ENCODE measurements around the gene ARMH1.

Gene ARMH1

DNA sequence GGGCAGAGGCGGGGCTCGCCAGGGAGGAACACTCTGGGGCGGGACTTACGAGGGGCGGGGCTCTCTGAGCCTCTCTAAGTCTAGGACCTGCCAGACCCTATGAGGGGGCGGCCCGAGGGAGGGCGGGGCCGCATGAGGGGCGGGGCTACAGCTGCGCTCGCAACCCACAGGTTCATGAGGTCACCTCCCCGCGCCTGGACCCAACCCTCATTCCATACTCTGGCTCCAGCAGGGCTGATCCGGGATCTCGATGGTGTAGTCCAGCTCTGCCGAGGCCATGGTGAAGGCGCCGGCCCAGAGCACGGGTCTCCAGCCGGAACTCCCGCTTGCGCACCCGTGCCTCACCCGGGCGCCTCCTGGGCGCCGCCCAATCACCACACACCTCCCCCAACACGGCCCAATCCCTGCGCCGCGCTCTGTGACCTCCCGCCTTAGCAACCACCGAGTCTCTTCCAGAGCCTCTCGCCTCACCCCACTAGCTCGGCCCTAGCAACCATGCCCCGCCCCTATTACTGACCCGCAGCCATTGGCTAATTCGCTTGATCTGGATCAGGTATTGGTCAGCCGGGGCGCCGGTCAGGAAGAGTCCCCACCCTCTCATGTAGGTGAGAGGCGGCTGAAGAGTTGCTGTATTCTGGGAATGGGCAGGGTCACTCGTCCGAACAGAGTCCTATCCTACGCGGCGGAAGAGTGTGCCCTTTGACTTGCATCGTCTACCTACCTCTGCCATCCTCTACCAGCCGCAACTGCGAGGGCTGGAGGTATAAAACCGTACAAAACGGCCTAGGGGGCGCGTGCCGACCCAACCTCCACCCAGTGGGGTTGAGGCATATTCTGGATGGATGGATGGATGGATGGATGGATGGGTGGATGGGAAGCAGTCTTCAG lies at the start of gene ARMH1, which contains the start of gene TMEM53:
Gene ARMH1 (plus strand): TSS at position 602 of the 888 bp plus-strand sequence. CDS start 14,984 bp downstream, outside the sequence.
Gene TMEM53 (minus strand): TSS at position 369 of the 888 bp plus-strand sequence. CDS start 90 bp downstream, at position 279.
- DNase-seq, result peak; percentile 95 to 100 (median 99)
- intact Hi-C loops (cut with DNase I), result no loop called here

DNA sequence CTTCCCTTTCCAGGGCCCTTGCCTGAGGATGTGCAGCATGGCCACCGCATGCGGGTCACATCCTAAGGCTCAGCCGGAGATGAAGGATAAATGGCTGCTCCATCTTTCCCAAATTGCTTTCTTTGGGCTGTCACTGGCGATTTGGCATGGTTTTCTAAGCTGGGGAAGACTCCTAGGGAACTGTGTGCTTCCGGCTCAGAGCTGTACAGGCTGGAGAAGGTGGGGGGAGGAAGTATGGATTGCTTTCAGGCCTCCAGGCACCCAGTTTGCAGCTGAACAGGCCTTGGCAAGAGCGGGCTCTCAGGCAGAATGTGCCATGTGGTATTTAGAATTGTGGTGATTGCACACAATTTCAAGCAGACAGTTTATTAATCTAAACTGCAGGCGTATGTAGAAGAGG lies 49.2 kb upstream of the ARMH1 start:
- intact Hi-C loops (cut with DNase I), result no loop called here
- no peak for DNase-seq

DNA sequence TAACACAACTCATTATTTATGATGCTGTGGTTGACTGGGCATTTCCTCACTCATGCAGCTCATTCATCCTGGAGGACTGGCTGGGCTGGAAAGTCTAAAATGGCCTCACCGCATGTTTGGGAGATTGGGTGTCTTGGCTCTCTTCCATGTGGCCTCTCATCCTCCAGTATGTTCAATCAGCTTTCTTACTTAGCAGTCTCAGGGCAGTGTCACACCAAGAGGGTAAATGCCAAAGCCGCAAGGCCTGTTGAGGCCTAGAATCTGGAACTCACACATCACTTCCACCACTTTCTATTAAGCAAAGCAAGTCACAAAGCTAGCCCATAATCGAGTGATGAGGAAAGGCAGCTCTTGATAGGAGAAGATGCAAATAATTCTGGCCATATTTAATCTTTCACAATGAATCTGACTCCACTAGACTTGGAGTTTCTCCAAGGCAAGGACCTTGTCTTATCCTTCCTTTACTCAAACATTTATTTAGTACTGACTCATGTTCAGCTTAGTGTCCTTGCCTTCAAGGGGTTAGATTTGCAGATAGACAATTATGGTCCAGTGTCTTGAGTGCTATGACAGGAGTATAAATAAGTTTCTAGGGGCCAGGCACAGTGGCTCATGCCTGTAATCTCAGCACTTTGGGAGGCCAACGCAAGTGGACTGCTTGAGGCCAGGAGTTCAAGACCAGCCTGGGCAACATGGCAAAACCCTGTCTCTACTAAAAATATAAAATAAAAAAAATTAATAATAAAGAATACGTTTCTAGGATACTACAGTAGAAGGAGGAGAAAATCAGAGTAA lies 45.4 kb upstream of the ARMH1 start:
- intact Hi-C loops (cut with DNase I), result no loop called here
- DNase-seq, result no peak

DNA sequence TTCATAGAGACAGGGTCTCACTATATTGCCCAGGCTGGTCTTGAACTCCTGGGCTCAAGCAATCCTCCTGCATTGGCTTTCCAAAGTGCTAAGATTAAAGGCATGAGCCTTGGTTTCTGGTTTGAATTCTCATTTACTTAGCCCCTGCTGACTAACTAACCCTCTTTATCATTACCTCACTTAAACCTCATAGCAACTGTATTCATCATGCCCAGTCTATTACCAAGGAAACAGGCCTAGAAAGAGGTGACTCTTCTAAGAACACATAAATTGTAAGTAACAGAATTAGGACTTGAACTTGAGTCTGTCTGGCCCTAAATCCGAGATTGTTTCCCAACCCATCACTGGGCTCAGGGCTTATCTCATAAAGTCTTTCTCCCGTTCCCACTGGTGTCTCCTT lies 44.4 kb upstream of the ARMH1 start:
- DNase-seq, result no peak
- intact Hi-C loops (cut with DNase I), result loop anchor here (5.0 kb wide), 1 partner anchor 33 kb away; no protein-coding TSS in a partner anchor

DNA sequence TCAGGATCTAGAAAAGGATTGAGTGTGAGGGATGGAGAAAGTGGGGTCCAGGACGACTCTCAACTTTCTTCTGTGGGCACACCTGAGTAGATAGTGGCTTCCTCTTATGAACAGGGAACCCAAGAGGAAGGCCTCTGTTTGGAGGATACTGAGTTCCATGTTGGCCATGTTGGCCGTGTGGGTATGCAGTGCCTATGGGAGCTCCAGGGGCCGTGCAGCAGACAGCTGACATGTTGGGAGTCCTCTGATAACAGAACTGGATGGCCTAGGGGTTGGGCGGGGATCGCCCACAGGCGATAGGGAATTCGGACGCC lies 43.2 kb upstream of the ARMH1 start:
- DNase-seq, result peak in 1 of 42 donors; percentile 47
- intact Hi-C loops (cut with DNase I), result loop anchor here (5.0 kb wide), 1 partner anchor 34 kb away; no protein-coding TSS in a partner anchor

DNA sequence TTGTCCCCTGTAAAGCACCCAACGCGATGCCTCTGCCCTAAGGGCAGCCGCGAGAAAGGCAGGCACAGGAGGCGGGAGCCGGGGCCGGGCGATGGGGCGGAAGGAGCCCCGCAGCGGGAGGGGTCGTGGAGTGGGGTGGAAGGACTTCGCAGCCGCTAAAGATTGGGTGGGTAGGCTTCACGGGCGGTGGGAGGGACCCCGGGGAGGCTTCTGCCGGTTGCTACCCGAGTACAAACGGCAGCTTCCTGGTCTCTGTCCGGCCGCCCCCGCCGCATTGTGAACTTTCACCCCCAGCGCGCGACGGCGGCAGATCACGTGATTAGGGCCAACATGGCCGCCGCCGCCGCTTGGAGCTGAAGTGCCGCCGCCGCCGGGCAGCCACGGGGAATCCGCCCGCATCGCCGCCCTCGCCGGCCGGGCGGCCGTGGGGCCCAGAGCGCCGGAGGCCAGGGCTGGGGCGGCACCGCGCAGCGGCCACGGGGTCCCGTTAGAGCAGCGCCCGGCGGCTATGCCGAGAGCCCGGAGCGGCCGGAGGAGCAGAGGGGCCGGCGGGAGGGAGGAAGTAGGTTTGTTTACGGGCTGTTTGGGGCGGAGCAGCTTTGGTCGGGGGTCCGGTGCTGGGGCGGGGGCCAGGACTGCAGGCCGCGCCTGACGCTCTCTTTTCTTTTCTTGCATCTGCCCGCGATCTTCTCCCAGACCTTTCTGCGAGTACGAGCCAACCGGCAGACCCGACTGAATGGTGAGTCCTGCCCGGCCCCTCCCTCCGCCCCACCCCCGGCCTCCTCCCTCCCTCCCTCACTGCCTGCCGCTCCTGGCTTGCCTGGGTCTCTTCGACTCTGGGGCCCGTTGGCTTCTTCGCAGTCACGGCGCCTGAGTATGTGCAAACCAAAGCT lies 42.6 kb upstream of the ARMH1 start:
- intact Hi-C loops (cut with DNase I), result loop anchor here (5.0 kb wide), 1 partner anchor 35 kb away; no protein-coding TSS in a partner anchor
- DNase-seq, result peak; percentile 59 to 94 (median 86)

DNA sequence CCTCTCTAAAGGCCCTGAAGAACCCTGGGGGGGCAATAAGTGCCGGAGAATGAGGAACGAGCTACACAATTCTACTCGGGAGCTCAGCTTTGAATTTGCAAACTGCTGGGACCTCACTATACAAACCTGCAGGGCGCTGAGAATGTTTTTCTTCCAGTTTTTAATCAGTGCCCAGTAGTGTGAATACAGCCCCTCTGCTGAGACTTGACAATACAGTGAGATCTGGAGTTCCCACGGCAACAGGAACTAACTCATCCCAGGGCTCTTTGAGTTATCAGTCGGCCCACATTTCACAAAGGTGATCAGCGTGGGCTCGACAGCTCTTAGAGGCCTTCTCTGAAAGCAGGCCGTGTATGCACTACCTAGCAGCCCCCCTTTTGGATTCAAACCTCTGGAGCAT lies 41.9 kb upstream of the ARMH1 start:
- DNase-seq, result no peak
- intact Hi-C loops (cut with DNase I), result loop anchor here (5.0 kb wide), 1 partner anchor 35 kb away; no protein-coding TSS in a partner anchor

DNA sequence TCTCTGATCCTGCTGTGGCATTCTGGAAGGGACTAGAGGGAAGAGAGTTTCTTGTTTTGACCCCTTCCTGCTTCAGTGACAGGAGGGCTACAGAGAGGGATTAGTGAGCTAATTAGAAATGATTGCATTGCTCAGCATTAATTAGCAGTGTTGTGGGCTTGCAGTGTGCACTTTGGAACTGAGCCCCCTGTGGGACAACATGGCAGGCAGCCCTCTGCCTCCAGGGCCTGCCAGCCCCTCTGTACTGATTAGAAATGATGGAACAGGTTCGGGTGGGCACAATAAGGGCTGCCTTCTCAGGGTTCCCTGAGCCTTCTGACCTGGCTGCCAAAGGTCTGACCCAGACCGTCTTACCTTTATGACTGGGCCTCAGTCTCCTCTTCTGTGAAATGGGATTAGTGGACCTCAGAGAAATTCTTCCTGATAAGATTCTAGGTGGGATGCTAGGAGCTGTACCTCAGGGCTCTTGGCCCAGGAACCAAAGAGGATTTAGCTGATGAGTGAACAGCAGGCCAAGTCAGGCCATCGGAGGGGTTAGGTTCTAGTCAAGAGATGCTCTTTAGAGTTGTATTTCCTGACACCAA lies 39.8 kb upstream of the ARMH1 start:
- no peak for DNase-seq
- intact Hi-C loops (cut with DNase I), result loop anchor here (5.0 kb wide), 1 partner anchor 37 kb away; no protein-coding TSS in a partner anchor

DNA sequence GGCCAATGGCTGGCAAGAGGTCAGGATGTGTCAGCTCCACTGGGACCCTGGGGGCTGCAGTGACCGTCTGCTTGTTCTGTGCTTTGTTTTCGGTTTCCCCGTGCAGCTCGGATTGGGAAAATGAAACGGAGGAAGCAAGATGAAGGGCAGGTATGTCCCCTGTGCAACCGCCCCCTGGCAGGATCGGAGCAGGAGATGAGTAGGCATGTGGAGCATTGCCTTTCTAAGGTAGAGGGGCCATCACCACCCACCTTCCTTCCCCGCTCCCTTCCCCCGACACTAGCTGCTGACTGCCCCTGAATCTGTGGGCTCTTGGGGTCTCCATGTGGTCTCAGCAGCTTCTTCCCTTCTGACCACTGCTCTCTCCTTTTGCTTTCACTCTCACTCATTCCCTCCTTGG lies 39.1 kb upstream of the ARMH1 start:
- intact Hi-C loops (cut with DNase I), result no loop called here
- DNase-seq, result no peak

DNA sequence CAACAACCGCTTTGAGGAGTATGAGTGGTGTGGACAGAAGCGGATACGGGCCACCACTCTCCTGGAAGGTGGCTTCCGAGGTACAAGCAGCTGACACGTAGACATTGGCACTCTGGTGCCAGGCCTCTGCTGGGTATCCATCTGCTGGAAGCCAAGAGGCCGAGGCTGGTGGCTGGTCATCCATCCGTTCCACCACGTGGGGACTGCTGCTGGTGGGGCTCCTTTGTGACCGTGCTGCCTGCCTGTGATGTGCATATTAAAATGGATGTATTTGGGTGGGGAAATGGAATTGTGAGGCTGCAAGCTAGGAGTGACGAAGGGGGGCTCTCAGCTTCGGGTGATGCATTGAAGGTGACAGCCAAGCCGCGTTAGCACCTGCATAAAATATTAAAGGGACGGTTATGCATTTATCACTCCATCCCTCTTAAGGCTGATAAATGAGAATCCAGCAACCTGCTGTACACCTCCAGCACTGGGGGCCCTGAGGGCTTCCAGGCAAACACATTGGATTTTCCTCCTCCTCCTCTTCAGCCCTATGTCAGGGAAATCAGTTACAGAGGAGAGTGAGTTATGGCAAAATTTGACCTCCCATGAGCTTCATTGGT lies 38.3 kb upstream of the ARMH1 start:
- intact Hi-C loops (cut with DNase I), result no loop called here
- no peak for DNase-seq

DNA sequence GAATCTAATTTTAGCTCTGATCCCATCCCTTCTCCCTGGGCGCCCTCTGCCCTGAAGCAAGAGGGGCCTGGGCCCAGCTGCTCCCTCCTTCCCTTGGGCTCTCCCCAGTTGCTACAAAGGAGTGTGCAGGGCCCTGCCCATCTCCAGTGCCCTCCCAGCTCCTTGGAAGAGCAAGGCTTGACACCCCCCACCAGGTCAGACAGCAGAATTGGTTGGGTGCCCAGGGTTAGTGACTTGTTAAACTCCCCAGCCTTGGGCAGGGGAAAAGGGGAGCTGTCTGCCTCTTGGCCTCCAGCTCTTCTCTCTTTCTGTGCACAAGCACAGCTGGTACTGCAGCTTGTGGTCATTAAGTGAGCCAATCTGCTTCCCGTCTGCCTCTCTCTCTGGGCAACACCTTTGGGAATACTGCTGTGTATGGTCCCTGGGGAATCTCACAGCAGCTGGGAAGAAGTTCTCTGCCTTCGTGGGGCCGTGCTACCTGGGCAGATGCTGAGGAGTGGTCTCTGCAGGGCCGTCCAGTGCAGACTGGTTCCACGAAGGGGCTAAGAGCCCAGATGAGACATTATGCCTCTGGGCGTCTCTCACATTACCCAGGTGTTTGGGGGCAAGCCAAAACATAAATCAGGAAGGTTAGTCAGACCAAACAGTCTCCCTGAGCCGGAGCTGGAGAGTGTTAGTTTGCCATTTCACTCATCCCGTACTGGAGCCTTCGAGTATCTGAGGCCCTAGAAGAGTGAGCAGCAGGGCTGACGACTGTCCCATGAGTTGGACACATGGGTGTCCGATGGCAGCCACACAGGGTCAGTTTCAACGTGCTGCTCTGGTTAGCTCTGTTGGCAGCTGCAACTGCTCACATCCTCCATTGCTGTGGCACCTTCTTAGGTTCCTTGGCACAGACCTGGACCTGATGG lies 37.6 kb upstream of the ARMH1 start:
- intact Hi-C loops (cut with DNase I), result no loop called here

DNA sequence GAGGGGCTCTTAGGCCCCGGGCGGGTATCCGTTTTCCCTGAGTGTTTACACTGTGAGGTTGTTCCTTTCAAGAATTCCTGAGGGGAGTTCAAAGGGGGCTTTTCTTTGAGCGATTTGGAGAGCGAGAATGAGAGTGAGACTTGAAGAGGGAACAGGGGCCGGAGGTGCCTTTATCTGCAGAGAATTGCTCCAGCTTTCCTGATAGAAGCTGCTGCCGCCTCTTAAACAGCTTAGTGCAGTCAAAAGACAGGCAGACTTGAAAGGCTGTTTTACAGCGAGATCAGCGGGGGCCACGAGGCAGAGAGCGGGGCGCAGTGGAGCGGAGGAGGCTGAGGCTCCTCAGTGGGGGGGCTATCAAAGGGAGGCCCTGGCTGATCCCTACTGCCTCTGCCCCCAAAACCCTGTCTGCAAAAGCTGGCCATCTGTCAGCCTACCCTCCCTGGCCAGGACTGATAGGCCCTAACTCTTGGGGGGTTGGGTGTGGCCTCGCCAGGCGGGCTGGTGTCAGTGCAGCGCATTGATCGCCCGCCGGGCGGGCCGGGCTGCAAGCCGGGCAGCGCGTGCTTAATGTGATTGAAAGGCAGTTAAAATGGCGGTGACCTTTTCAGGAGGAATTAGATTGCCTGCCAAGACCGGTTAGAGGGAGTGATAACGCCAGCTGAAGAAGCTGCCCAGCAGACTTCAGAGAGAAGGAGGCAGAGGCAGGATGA lies 36.7 kb upstream of the ARMH1 start:
- peak in 10 of 42 donors; percentile 44 to 74 (median 64) for DNase-seq
- intact Hi-C loops (cut with DNase I), result no loop called here

More for the DNA sequence above, 37.6 kb upstream of the ARMH1 start:
- no peak for DNase-seq

DNA sequence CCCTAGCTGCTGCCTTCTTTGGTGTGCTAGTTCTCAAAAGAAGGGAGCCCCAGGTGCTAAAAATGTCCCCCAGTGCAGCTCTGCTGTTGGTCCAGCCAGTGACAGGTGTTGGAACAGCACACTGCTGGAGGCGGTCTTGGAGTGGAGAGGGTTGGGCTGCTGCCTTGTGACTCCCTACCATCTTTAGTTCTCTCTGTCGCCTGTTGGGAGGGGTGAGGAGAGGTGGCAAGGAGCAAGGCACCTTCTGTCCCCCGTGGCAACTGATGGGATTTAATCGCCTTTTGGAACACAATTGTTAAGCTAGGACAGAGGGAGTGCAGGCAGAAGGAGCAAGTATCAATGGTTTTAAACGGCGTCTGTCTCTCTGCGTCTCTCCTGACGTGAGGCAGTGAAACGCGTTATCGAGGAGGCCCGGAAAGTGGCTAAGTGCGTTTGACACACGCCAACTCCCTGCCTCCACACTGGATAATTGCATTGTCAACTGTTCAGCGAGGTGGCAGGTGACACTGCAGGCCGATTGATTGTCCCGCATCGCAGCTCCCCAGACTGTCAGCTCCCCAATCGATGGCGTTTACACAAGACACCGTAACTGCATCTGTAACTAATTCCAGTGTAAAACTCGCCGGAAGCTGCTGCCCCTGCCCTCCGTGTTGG lies 34.2 kb upstream of the ARMH1 start:
- peak in 22 of 42 donors; percentile 38 to 83 (median 59) for DNase-seq
- intact Hi-C loops (cut with DNase I), result loop anchor here (5.0 to 10.0 kb wide), 2 partner anchors 136 to 423 kb away; no protein-coding TSS in a partner anchor

DNA sequence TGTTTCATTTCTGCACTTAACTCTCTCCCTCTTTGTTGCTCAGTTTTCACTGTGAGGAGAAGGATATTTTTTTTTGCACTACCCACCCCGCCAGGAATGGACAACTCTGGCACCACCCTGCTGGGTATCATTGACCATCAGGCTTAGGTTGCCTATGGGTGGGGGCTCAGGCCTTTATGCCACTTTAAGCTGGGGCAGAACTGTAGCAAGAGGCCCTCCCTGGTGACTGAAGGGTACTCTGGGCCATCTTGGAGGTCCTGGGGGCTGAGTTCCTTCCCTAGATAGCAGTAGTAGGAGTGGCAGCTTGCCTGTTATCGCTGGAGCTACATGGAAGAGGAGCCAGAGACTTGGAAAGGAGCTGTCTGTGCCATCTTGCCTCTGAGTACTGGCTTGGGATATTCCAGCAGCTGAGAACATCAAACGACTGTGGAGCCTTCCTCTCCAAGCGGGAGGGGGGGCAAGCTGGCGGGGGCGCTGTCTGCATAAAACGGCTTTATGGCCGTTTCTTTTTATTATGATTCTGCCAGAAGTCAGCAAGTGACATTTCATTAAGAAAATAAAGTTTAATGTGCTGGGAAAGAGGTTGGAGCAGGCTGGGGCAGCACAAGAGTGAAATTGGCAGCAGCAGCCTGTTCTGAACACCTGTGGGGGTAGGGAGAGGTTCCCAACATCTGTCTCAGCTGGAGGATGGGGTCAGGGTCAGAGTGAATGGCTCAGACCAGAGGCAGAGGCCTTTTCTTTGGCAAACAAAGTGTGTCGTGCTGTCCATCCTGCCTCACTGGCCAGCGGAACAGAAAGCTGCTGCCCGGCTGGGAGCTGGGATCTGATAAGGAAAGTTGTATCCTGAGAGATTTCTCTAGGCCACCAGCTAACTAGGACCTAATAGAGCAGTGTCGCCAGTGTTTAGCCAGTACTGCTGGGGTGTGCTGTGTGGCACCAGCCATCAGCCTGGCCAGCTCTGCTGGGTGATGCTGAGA lies 33.1 kb upstream of the ARMH1 start:
- DNase-seq, result peak in 1 of 42 donors; percentile 55
- intact Hi-C loops (cut with DNase I), result loop anchor here (5.0 to 10.0 kb wide), 2 partner anchors 137 to 424 kb away; no protein-coding TSS in a partner anchor

All from head of caudate nucleus (tissue), 42 donors.